GM18873 (cell line): Measurements from ENCODE around the gene PBX4.

Experiments used
- ATAC-seq: cut with Tn5 transposase; IDR thresholded peaks from one replicate; pipeline ENCODE4 v1.9.1; 2021; ENCODE audit warnings: mild to moderate bottlenecking, moderate library complexity, moderate number of reproducible peaks; ENCODE audit not compliant: unreplicated experiment, low FRiP score

PBX4 gene

DNA sequence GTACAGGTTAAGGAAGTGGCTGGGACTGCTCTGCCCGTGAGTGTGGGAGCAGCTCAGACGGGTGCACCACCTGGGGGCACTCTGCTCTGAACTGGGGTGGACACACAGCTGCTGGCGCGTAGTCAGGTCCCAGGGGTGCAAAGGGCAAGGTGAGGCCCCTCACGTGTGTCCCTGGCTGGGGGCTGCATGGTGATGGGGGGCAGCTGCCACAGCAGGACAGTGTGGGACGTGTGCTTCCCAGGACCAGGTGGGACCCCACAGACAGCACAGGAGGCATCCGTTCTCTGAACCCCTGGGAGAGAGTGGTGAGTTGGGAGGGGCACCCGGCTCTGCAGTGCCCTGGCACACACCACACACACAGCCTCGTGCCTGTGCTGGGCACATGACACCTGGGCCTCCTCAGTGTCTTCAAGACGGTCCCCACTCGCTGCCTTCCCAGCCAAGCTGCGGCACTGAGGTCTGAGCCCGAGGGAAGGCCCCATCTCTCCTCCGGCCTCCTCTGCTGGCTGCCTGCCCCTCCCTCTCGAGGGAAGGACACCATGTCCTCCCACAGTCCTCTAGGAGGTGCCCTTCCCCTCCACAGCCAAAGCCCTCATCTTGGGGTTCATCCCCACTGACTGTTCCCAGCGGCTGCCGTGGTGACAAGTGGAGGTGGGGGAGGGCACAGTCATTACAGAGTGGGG is 55.7 kb downstream of the PBX4 start:
- no peak for ATAC-seq

- ATAC-seq = no peak
Observed at GRCh38 chr19:19561946-19562664, 56.4 kb downstream of the PBX4 start.

DNA sequence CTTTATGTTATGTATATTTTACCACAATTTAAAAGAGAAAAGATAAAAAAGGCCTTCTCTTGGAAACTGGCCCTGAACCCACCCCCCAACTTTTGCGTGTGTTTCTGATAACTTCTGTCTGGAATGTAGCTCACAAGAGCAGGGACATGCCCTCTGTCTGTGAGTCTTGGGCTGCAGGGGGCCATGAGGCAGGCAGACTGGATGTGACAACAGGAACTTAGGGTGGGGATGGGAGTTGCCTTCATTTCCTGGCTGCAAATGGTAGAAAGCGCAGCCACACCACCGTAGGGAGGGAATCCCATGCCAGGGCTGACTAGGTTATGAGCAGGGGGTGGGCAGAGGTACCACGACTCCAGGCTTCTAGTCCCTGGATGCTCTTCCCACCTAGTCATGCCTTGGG is 58.6 kb downstream of the PBX4 start:
- ATAC-seq = no peak

DNA sequence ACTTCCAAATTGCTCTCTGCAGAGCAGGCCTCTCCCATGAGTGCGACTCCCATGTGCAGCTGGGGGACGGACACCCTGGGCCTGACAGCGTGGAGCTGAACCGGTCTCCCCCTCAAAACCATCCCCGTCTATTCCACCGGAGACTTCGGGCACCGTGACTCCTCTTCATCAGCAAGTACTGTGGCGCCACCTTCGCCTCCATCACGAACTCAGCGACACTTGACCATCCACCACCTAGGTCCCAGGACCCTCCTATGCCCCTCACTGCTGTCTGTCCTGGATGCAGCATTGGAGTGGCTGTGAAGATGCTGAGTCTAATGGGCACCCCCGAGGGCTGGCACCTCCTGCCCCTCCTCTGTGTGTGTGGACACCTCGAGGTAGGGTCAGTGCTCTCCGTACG is 59.9 kb downstream of the PBX4 start:
- ATAC-seq = no peak

DNA sequence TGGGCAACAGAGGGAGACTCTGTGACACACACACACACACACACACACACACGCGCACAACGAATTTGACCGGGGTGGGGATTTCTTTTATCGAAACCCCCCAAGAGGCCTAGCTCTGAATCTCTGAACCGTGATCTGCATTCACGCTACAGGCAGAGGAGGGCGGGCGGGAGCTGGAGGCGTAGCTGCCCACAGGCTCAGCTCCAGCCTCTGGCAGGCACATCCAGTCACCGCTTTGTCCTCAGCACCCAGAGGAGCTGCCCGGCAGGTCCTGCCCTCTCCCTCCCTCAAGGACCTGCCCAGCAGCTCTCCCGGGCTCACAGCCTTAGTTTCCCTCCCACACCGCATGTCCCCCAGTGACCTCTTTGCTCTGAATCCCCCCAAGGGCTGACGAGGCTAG is 60.4 kb downstream of the PBX4 start:
- ATAC-seq = no peak

- ATAC-seq = no peak
Observed at GRCh38 chr19:19554074-19555023, 64.1 kb downstream of the PBX4 start.

DNA sequence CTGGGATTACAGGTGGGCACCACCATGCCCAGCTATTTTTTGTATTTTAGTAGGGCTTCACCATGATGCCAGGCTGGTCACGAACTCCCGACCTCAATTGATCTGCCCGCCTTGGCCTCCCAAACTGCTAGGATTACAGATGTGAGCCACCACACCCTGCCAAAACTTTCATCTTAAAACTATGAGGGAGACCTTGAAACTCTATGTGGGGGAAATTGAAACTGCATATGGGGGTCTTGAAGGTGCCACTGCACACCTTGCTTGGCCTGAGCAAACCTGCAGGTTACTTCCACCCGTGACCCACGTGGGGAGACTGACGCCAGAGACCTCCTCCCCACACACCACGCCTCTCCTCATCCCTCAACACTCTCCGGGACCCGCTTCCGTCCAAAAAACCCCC is 64.8 kb downstream of the PBX4 start:
- ATAC-seq = no peak

GRCh38 chr19:19552798-19553197 is 65.7 kb downstream of the PBX4 start:
- no peak for ATAC-seq

DNA sequence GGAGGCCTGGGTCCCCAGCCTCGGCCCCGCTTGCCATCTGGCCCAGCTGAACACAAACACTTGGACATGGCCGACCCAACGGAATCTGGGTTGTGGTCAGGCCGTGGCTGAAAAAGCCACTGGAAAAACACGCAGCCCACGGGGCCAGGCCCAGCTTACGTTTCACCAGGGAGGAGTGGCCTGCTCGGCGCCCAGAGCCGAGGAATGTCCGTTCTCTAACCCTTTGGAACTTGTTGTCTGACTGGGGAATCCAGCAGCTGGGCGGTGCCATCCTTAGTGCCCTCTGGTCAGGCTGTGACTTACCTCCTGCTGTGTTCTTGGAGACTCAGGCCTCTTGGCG is 66.7 kb downstream of the PBX4 start:
- no peak for ATAC-seq

- no peak for ATAC-seq
Observed at GRCh38 chr19:19550972-19551852, 67.3 kb downstream of the PBX4 start.

GRCh38 chr19:19550485-19550929 is 68.0 kb downstream of the PBX4 start:
- no peak for ATAC-seq

GRCh38 chr19:19549804-19550464 is 68.6 kb downstream of the PBX4 start:
- no peak for ATAC-seq

GRCh38 chr19:19548915-19549759 is 69.3 kb downstream of the PBX4 start:
- ATAC-seq = no peak

- ATAC-seq = no peak
Observed at GRCh38 chr19:19547674-19548336, 70.7 kb downstream of the PBX4 start.

DNA sequence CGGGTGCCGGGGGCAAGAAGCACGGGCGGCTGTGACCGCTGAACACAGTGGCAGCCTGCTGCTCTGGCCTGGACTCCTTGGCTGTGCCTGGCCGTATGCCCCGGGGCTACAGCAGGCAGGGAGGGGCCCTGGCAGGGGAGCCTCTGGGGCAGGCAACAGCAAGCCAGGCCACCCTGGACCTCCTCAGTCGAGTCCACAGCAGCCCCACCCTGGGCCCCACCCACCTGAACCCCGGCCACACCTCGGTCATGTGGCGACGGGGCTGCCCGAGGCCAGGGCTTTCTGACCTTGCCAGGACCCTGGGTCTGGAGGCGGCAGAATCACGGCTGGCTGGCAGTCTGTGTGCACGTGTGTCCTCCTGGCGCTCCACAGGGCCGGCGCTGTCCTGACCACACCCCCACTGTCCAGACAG is 71.7 kb downstream of the PBX4 start:
- no peak for ATAC-seq

DNA sequence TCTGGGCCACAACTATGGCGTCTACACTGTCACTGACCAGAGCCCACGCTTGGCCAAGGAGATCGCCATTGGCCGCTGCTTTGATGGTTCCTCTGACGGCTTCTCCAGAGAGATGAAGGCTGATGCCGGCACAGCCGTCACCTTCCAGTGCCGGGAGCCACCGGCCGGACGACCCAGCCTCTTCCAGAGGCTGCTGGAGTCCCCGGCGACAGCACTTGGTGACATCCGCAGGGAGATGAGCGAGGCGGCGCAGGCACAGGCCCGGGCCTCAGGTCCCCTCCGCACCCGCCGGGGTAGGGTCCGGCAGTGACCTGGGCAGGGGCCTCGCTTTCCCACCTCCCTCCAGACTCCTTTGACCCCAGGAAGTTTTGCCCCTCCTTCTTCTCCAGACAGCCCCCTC is 72.8 kb downstream of the PBX4 start:
- ATAC-seq = no peak

- no peak for ATAC-seq
Observed at GRCh38 chr19:19544954-19545591, 73.4 kb downstream of the PBX4 start.
